ENCODE measurements around the gene ARHGAP18.

Gene ARHGAP18

GRCh38 chr6:129704708-129705107 lies 5.3 kb downstream of the ARHGAP18 start:
- DNase-seq (ENCODE audit: low read depth in 2 of 2), result no peak
- no peak overlapping the region for H3K4me3 ChIP-seq (replicated peaks in 1 of 2; ENCODE audit: low read depth in 2 of 2, low read length in 2 of 2)
- TF ChIP-seq CTCF (IDR thresholded peaks at IDR 0.05; ENCODE audit: low read depth, low read length), result no peak

GRCh38 chr6:129701721-129702455 lies 8.1 kb downstream of the ARHGAP18 start:
- no peak overlapping the region for H3K4me3 ChIP-seq (replicated peaks in 1 of 2; ENCODE audit: low read depth in 2 of 2, low read length in 2 of 2)
- peak; percentile 71 to 83 for DNase-seq (ENCODE audit: low read depth in 2 of 2)
- TF ChIP-seq CTCF (IDR thresholded peaks at IDR 0.05; ENCODE audit: low read depth, low read length), result no peak

GRCh38 chr6:129700666-129701065 lies 9.3 kb downstream of the ARHGAP18 start:
- no peak for DNase-seq (ENCODE audit: low read depth in 2 of 2)
- no peak for TF ChIP-seq CTCF (IDR thresholded peaks at IDR 0.05; ENCODE audit: low read depth, low read length)
- no peak overlapping the region for H3K4me3 ChIP-seq (replicated peaks in 1 of 2; ENCODE audit: low read depth in 2 of 2, low read length in 2 of 2)

GRCh38 chr6:129699659-129700058 lies 10.3 kb downstream of the ARHGAP18 start:
- H3K4me3 ChIP-seq (replicated peaks in 1 of 2; ENCODE audit: low read depth in 2 of 2, low read length in 2 of 2), result no peak overlapping the region
- DNase-seq (ENCODE audit: low read depth in 2 of 2), result peak in 1 of 2 donors; percentile 29
- no peak for TF ChIP-seq CTCF (IDR thresholded peaks at IDR 0.05; ENCODE audit: low read depth, low read length)

GRCh38 chr6:129698430-129698829 lies 11.5 kb downstream of the ARHGAP18 start:
- no peak overlapping the region for H3K4me3 ChIP-seq (replicated peaks in 1 of 2; ENCODE audit: low read depth in 2 of 2, low read length in 2 of 2)
- DNase-seq (ENCODE audit: low read depth in 2 of 2), result no peak
- TF ChIP-seq CTCF (IDR thresholded peaks at IDR 0.05; ENCODE audit: low read depth, low read length), result no peak

GRCh38 chr6:129697788-129698187 lies 12.2 kb downstream of the ARHGAP18 start:
- no peak overlapping the region for H3K4me3 ChIP-seq (replicated peaks in 1 of 2; ENCODE audit: low read depth in 2 of 2, low read length in 2 of 2)
- DNase-seq (ENCODE audit: low read depth in 2 of 2), result no peak
- TF ChIP-seq CTCF (IDR thresholded peaks at IDR 0.05; ENCODE audit: low read depth, low read length), result no peak

- no peak for DNase-seq (ENCODE audit: low read depth in 2 of 2)
- H3K4me3 ChIP-seq (replicated peaks in 1 of 2; ENCODE audit: low read depth in 2 of 2, low read length in 2 of 2), result no peak overlapping the region
- no peak for TF ChIP-seq CTCF (IDR thresholded peaks at IDR 0.05; ENCODE audit: low read depth, low read length)
These were observed 13.1 kb downstream of the ARHGAP18 start for GRCh38 chr6:129696843-129697242.
